ENCODE results near the gene FRS3.

- TF ChIP-seq, protein P1, sequence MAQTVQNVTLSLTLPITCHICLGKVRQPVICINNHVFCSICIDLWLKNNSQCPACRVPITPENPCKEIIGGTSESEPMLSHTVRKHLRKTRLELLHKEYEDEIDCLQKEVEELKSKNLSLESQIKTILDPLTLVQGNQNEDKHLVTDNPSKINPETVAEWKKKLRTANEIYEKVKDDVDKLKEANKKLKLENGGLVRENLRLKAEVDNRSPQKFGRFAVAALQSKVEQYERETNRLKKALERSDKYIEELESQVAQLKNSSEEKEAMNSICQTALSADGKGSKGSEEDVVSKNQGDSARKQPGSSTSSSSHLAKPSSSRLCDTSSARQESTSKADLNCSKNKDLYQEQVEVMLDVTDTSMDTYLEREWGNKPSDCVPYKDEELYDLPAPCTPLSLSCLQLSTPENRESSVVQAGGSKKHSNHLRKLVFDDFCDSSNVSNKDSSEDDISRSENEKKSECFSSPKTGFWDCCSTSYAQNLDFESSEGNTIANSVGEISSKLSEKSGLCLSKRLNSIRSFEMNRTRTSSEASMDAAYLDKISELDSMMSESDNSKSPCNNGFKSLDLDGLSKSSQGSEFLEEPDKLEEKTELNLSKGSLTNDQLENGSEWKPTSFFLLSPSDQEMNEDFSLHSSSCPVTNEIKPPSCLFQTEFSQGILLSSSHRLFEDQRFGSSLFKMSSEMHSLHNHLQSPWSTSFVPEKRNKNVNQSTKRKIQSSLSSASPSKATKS (CRISPR knock-in tag; IDR thresholded peaks at IDR 0.05) = no peak
- no peak for TF ChIP-seq ZNF234 (CRISPR knock-in tag; conservative IDR thresholded peaks at IDR 0.05)
- TF ChIP-seq EP300 (IDR thresholded peaks at IDR 0.05; ENCODE audit: low read depth in 2 of 2, low read length in 2 of 2) = no peak
- no peak for TF ChIP-seq EP300 (CRISPR knock-in tag; IDR thresholded peaks at IDR 0.05; ENCODE audit: borderline replicate concordance)
- TF ChIP-seq SP1 (IDR thresholded peaks at IDR 0.05) = no peak
- no peak for TF ChIP-seq SP1 (CRISPR knock-in tag; IDR thresholded peaks at IDR 0.05)
These were observed 11.6 kb upstream of the FRS3 start for GRCh38 chr6:41791305-41791704.
